Measurements from ENCODE around the gene ELOVL5. TPM values are rescaled to one million over a fixed set of nuclear protein-coding genes. Genes with fewer than 3 reads are reported as not detected.

ELOVL5 gene
- total RNA-seq, 4 donors from 2014 or later = 55.2 to 80.2 (median 64.8) TPM

GRCh38 chr6:53257533-53257932 is 91.2 kb downstream of the ELOVL5 start:
- intact Hi-C loops (cut with DNase I) = no loop called here
- peaks cover 16 to 33% (median 20%) of the 10 kb centered on the region in 4 donors for H3K36me3 ChIP-seq
- 77% methylated on average over 2 of the region's 2 CpGs for WGBS
- no peaks in the 10 kb centered on the region for H3K9me3 ChIP-seq
- no peak for DNase-seq (ENCODE audit: extremely low spot score)
- no peaks in the 10 kb centered on the region for H3K27me3 ChIP-seq
- TF ChIP-seq POLR2AphosphoS5 (IDR thresholded peaks at IDR 0.05) (no peak), POLR2A (IDR thresholded peaks at IDR 0.05; ENCODE audit: low read depth) (no peak), CTCF (IDR thresholded peaks at IDR 0.05) (no peak), EP300 (IDR thresholded peaks at IDR 0.05) (no peak)
- H3K4me1 ChIP-seq = peaks cover 0 to 7% (median 2%) of the 10 kb centered on the region in 4 donors
- H3K4me3 ChIP-seq = no peak overlapping the region
- H3K27ac ChIP-seq (replicated peaks in 1 of 4) = no peak overlapping the region

GRCh38 chr6:53257001-53257400 is 91.7 kb downstream of the ELOVL5 start:
- H3K36me3 ChIP-seq = peaks cover 16 to 28% (median 20%) of the 10 kb centered on the region in 4 donors
- H3K27me3 ChIP-seq = no peaks in the 10 kb centered on the region
- no peak for DNase-seq (ENCODE audit: extremely low spot score)
- intact Hi-C loops (cut with DNase I) = no loop called here
- H3K27ac ChIP-seq (replicated peaks in 1 of 4) = no peak overlapping the region
- H3K4me3 ChIP-seq = no peak overlapping the region
- WGBS = 78% methylated on average over 3 of the region's 3 CpGs
- no peaks in the 10 kb centered on the region for H3K9me3 ChIP-seq
- H3K4me1 ChIP-seq = peaks cover 0 to 7% (median 2%) of the 10 kb centered on the region in 4 donors
- no peak for TF ChIP-seq POLR2A (IDR thresholded peaks at IDR 0.05; ENCODE audit: low read depth)
- no peak for TF ChIP-seq CTCF (IDR thresholded peaks at IDR 0.05)
- no peak for TF ChIP-seq EP300 (IDR thresholded peaks at IDR 0.05)
- no peak for TF ChIP-seq POLR2AphosphoS5 (IDR thresholded peaks at IDR 0.05)

- H3K4me1 ChIP-seq = peaks cover 0 to 6% (median 2%) of the 10 kb centered on the region in 4 donors
- intact Hi-C loops (cut with DNase I) = no loop called here
- TF ChIP-seq POLR2AphosphoS5 (IDR thresholded peaks at IDR 0.05) (no peak), CTCF (IDR thresholded peaks at IDR 0.05) (no peak), POLR2A (IDR thresholded peaks at IDR 0.05; ENCODE audit: low read depth) (no peak), EP300 (IDR thresholded peaks at IDR 0.05) (no peak)
- H3K27ac ChIP-seq (replicated peaks in 1 of 4) = no peak overlapping the region
- DNase-seq (ENCODE audit: extremely low spot score) = no peak
- 80% methylated on average over 3 of the region's 3 CpGs for WGBS
- H3K36me3 ChIP-seq = no peaks in the 10 kb centered on the region
- H3K27me3 ChIP-seq = no peaks in the 10 kb centered on the region
- H3K4me3 ChIP-seq = no peak overlapping the region
- H3K9me3 ChIP-seq = no peaks in the 10 kb centered on the region
These were observed 96.5 kb downstream of the ELOVL5 start for GRCh38 chr6:53252177-53252692.

GRCh38 chr6:53251033-53251672 is 97.6 kb downstream of the ELOVL5 start:
- intact Hi-C loops (cut with DNase I) = no loop called here
- Histone ChIP-seq H3K27ac (replicated peaks in 1 of 4) (no peak overlapping the region), H3K36me3 (no peaks in the 10 kb centered on the region), H3K9me3 (no peaks in the 10 kb centered on the region), H3K4me1 (peaks cover 0 to 6% (median 0%) of the 10 kb centered on the region in 4 donors), H3K4me3 (no peak overlapping the region), H3K27me3 (no peaks in the 10 kb centered on the region)
- no peak for DNase-seq (ENCODE audit: extremely low spot score)
- no peak for TF ChIP-seq EP300 (IDR thresholded peaks at IDR 0.05)
- TF ChIP-seq POLR2A (IDR thresholded peaks at IDR 0.05; ENCODE audit: low read depth) = no peak
- WGBS = 66% methylated on average over 3 of the region's 3 CpGs

- no peaks in the 10 kb centered on the region for H3K27me3 ChIP-seq
- peak overlapping the region in 1 of 4 donors; percentile 4 for H3K27ac ChIP-seq (replicated peaks in 1 of 4)
- H3K4me3 ChIP-seq = no peak overlapping the region
- 71% methylated on average over 8 of the region's 8 CpGs for WGBS
- TF ChIP-seq EP300 (IDR thresholded peaks at IDR 0.05) (no peak), CTCF (IDR thresholded peaks at IDR 0.05) (no peak), POLR2AphosphoS5 (IDR thresholded peaks at IDR 0.05) (no peak), POLR2A (IDR thresholded peaks at IDR 0.05; ENCODE audit: low read depth) (no peak)
- H3K36me3 ChIP-seq = no peaks in the 10 kb centered on the region
- peaks cover 0 to 6% (median 0%) of the 10 kb centered on the region in 4 donors for H3K4me1 ChIP-seq
- no peaks in the 10 kb centered on the region for H3K9me3 ChIP-seq
- intact Hi-C loops (cut with DNase I) = no loop called here
- no peak for DNase-seq (ENCODE audit: extremely low spot score)
These were observed 98.3 kb downstream of the ELOVL5 start for GRCh38 chr6:53250176-53251032.

Data from esophagus muscularis mucosa (tissue), 4 donors.